Measurements from ENCODE around the gene POLL. TPM values are rescaled to one million over a fixed set of nuclear protein-coding genes. Genes with fewer than 3 reads are reported as not detected.

Gene POLL
- total RNA-seq, 2 donors from 2014 or later: 51.8 to 59.3 TPM

DNA sequence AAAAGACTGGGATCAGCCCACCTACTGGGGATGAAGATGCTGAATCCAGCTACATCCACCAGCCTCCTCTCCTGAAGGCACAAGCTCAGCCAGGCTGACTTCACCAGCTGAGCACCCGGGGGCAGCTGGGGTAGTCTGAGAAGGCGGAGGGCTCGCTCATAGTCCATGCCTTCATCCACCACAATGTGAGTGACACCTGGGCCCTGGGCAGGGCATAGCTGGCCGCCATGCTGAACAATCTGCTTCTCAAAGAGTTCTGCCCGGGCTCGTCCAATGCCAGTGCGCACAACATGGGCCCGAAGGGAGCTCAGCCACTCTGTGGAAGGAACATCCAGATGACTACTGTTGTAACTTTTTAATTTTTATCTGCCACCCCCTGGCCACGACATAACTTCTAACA is 2.2 kb downstream of the POLL start:
- Mint-ChIP-seq H3K4me3 (peak overlapping the region; percentile 92), H3K4me1 (peaks cover 21% of the 10 kb centered on the region), H3K27ac (no peak overlapping the region), H3K27me3 (ENCODE audit: insufficient read depth) (no peaks in the 10 kb centered on the region), H3K9me3 (no peaks in the 10 kb centered on the region), H3K36me3 (ENCODE audit: low read depth) (peaks cover 39% of the 10 kb centered on the region)
- no peaks in the 10 kb centered on the region for H3K4me1 ChIP-seq (ENCODE audit: control insufficient read depth, insufficient read depth, low read length)
- no peak for DNase-seq
- TF ChIP-seq, protein P1, sequence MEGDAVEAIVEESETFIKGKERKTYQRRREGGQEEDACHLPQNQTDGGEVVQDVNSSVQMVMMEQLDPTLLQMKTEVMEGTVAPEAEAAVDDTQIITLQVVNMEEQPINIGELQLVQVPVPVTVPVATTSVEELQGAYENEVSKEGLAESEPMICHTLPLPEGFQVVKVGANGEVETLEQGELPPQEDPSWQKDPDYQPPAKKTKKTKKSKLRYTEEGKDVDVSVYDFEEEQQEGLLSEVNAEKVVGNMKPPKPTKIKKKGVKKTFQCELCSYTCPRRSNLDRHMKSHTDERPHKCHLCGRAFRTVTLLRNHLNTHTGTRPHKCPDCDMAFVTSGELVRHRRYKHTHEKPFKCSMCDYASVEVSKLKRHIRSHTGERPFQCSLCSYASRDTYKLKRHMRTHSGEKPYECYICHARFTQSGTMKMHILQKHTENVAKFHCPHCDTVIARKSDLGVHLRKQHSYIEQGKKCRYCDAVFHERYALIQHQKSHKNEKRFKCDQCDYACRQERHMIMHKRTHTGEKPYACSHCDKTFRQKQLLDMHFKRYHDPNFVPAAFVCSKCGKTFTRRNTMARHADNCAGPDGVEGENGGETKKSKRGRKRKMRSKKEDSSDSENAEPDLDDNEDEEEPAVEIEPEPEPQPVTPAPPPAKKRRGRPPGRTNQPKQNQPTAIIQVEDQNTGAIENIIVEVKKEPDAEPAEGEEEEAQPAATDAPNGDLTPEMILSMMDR (conservative IDR thresholded peaks at IDR 0.05): no peak
- H3K27me3 ChIP-seq (ENCODE audit: control insufficient read depth, insufficient read depth, low read length, poor library complexity, severe bottlenecking): no peaks in the 10 kb centered on the region
- peaks cover 50% of the 10 kb centered on the region for H3K36me3 ChIP-seq (ENCODE audit: control insufficient read depth, insufficient read depth, low read length)
- H3K4me3 ChIP-seq (ENCODE audit: low read length): peak overlapping the region; percentile 90
- H3K9ac ChIP-seq (ENCODE audit: extremely low read depth, low read length, poor library complexity, severe bottlenecking): no peak overlapping the region
- WGBS, 2 experiments (ENCODE audit: insufficient coverage in 1 of 2, insufficient read length in 1 of 2): 96 to 98% methylated on average over 9 of the region's 9 CpGs
- H3K9me3 ChIP-seq (ENCODE audit: control insufficient read depth, low read length): no peaks in the 10 kb centered on the region
- H3K27ac ChIP-seq (ENCODE audit: low read depth, low read length): no peak overlapping the region

DNA sequence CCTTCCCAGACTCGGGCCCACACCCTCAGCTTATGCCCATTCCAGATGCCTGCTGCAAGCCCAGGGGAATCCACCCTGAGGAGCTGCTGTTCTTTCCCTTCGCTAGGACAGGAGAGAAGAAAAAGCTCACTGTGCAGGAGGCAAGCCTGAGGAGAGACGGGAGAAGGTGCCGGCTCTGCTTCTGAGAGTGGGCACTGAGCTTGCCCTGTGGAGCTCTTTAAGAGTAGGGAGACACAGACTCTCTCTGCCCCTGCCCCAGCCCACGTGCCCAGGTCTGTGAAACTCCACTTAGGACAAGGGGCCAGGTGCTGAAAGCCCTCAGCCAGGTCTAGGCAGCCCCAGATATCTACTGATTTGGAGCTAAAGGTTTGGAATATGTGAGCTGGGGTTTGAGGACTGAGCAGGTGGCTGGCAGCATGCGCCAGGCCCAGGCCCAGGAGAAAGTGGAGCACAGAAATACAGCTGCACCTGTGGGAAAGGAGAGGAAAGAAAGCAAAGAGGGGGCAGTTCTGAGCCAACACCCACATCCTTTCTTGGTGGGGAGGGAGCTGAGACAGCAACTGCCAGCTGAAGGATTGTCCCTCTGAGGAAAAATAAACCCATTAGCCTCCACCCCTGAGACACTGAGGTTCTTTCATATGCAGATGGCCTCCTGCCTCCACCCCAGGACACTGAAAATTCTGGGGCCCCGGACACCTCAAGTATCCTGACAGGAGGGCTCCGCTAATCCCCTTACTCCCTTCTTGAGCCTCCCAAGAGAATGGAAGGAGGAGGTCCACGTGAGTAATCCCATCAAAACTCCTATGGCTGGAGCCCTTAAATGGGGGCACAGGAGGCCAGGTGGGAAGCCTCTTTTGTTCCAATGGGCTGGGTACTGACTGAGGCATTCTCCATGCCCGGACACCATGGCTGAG is 7.3 kb downstream of the POLL start:
- TF ChIP-seq, protein P1 (conservative IDR thresholded peaks at IDR 0.05): no peak
- Histone ChIP-seq H3K36me3 (ENCODE audit: control insufficient read depth, insufficient read depth, low read length) (peaks cover 58% of the 10 kb centered on the region), H3K27me3 (ENCODE audit: control insufficient read depth, insufficient read depth, low read length, poor library complexity, severe bottlenecking) (no peaks in the 10 kb centered on the region), H3K9me3 (ENCODE audit: control insufficient read depth, low read length) (peaks cover 9% of the 10 kb centered on the region), H3K4me1 (ENCODE audit: control insufficient read depth, insufficient read depth, low read length) (peaks cover 2% of the 10 kb centered on the region), H3K4me3 (ENCODE audit: low read length) (no peak overlapping the region), H3K27ac (ENCODE audit: low read depth, low read length) (no peak overlapping the region), H3K9ac (ENCODE audit: extremely low read depth, low read length, poor library complexity, severe bottlenecking) (no peak overlapping the region)
- peak; percentile 67 for DNase-seq
- WGBS, 2 experiments (ENCODE audit: insufficient coverage in 1 of 2, insufficient read length in 1 of 2): 77 to 84% methylated on average over 6 to 10 of the region's 10 CpGs
- Mint-ChIP-seq H3K4me3 (no peak overlapping the region), H3K27ac (no peak overlapping the region), H3K9me3 (peaks cover 8% of the 10 kb centered on the region), H3K27me3 (ENCODE audit: insufficient read depth) (no peaks in the 10 kb centered on the region), H3K4me1 (peaks cover 11% of the 10 kb centered on the region), H3K36me3 (ENCODE audit: low read depth) (peaks cover 74% of the 10 kb centered on the region)

DNA sequence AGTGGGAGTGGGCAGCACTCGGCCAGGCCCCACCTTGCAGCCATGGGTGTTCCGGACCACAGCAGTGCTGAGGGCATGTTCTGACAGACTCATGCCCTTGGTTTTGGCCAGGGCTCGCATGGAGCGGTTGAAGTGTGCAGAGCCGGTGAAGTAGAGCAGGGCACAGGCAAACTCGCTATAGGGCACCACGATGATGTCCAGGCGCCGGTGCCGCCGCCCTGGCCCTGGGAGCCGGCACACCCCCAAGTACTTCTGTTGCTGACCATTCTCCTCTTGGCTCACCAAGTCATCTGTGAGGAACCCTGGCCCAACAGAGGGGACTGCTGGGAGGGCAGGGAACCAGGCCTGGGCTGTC is 8.6 kb downstream of the POLL start:
- Histone ChIP-seq H3K4me3 (ENCODE audit: low read length) (no peak overlapping the region), H3K4me1 (ENCODE audit: control insufficient read depth, insufficient read depth, low read length) (peaks cover 3% of the 10 kb centered on the region), H3K27ac (ENCODE audit: low read depth, low read length) (no peak overlapping the region), H3K36me3 (ENCODE audit: control insufficient read depth, insufficient read depth, low read length) (peaks cover 47% of the 10 kb centered on the region), H3K9me3 (ENCODE audit: control insufficient read depth, low read length) (peaks cover 9% of the 10 kb centered on the region), H3K9ac (ENCODE audit: extremely low read depth, low read length, poor library complexity, severe bottlenecking) (no peak overlapping the region), H3K27me3 (ENCODE audit: control insufficient read depth, insufficient read depth, low read length, poor library complexity, severe bottlenecking) (no peaks in the 10 kb centered on the region)
- TF ChIP-seq, protein P1 (conservative IDR thresholded peaks at IDR 0.05): no peak
- no peak for DNase-seq
- Mint-ChIP-seq H3K4me1 (peaks cover 13% of the 10 kb centered on the region), H3K36me3 (ENCODE audit: low read depth) (peaks cover 66% of the 10 kb centered on the region), H3K4me3 (no peak overlapping the region), H3K27me3 (ENCODE audit: insufficient read depth) (no peaks in the 10 kb centered on the region), H3K27ac (no peak overlapping the region), H3K9me3 (peaks cover 8% of the 10 kb centered on the region)
- 97 to 98% methylated on average over 7 to 12 of the region's 12 CpGs for WGBS, 2 experiments (ENCODE audit: insufficient coverage in 1 of 2, insufficient read length in 1 of 2)
